ENCODE measurements around the gene MYO15A.

DNA sequence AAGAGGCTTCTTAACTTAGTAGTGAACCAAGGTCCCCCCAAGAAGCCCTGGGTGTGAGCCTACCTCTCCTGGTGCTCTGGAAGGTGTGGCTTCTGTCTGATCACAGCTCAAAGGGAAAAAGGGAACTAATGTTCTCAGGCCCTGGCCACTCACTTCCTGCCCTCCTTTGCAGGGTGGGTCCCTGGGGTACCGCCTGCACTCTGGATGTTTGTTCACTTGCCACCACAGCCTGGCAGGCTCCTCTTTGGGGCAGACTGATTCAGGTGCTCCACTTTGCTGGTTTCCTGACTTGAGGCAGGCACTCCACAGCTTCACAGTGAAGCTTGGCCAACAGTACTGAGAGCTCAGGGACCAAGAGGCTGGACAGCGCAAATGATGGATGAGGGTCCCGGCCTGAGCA is 5.9 kb upstream of the MYO15A start:
- TF ChIP-seq, protein P1, sequence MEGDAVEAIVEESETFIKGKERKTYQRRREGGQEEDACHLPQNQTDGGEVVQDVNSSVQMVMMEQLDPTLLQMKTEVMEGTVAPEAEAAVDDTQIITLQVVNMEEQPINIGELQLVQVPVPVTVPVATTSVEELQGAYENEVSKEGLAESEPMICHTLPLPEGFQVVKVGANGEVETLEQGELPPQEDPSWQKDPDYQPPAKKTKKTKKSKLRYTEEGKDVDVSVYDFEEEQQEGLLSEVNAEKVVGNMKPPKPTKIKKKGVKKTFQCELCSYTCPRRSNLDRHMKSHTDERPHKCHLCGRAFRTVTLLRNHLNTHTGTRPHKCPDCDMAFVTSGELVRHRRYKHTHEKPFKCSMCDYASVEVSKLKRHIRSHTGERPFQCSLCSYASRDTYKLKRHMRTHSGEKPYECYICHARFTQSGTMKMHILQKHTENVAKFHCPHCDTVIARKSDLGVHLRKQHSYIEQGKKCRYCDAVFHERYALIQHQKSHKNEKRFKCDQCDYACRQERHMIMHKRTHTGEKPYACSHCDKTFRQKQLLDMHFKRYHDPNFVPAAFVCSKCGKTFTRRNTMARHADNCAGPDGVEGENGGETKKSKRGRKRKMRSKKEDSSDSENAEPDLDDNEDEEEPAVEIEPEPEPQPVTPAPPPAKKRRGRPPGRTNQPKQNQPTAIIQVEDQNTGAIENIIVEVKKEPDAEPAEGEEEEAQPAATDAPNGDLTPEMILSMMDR (IDR thresholded peaks at IDR 0.05; ENCODE audit: borderline replicate concordance, extremely low read depth, low read length, poor library complexity, severe bottlenecking), result no peak
- no peak for TF ChIP-seq EZH2 (IDR thresholded peaks at IDR 0.05; ENCODE audit: borderline replicate concordance, low read depth, low read length, severe bottlenecking)
